Esophagus mucosa (tissue), 1 donor: ENCODE measurements around the gene AIF1. TPM values are rescaled to one million over a fixed set of nuclear protein-coding genes. Genes with fewer than 3 reads are reported as not detected.

Experiments
- ATAC-seq: fragments of 200-7000 bp; cut with Tn5 transposase; one replicate; pipeline ENCODE4 v1.9.1; 2020
- total RNA-seq: library from RNA; stranded (reverse); gene quantifications from one replicate; pipeline ENCODE4 v1.2.4, GENCODE V29; 2023
- donor health status: DM: yes; HTN: yes; CAD: no.

Gene AIF1
- total RNA-seq, 1 donor from 2014 or later = 3.3 TPM

- no peak for ATAC-seq
Measured at GRCh38 chr6:31642798-31643570, 27.9 kb downstream of the AIF1 start.

GRCh38 chr6:31643818-31644454 is 28.9 kb downstream of the AIF1 start:
- no peak for ATAC-seq

GRCh38 chr6:31645325-31645724 is 30.3 kb downstream of the AIF1 start:
- ATAC-seq = no peak

GRCh38 chr6:31651602-31652191 is 36.7 kb downstream of the AIF1 start:
- peak; percentile 74 for ATAC-seq

- ATAC-seq = peak; percentile 66
Measured at GRCh38 chr6:31652925-31653724, 38.1 kb downstream of the AIF1 start.

GRCh38 chr6:31654574-31655348 is 39.7 kb downstream of the AIF1 start:
- no peak for ATAC-seq

- ATAC-seq = no peak
Measured at GRCh38 chr6:31655349-31656237, 40.6 kb downstream of the AIF1 start, which contains the start of gene APOM. TSS of gene APOM (plus strand) at chr6:31655894. CDS start at chr6:31655967, 73 bp downstream.

- ATAC-seq = no peak
Measured at GRCh38 chr6:31657406-31658157, 42.5 kb downstream of the AIF1 start.

- ATAC-seq = no peak
Measured at GRCh38 chr6:31658158-31658688, 43.2 kb downstream of the AIF1 start.

- ATAC-seq = no peak
Measured at GRCh38 chr6:31658983-31659648, 44.1 kb downstream of the AIF1 start.

- ATAC-seq = peak; percentile 63
Measured at GRCh38 chr6:31659649-31660380, 44.8 kb downstream of the AIF1 start.

- peak; percentile 68 for ATAC-seq
Measured at GRCh38 chr6:31660381-31661261, 45.6 kb downstream of the AIF1 start, which contains the start of gene C6orf47. TSS of gene C6orf47 (minus strand) at chr6:31660778. CDS start at chr6:31659947, 831 bp downstream.

GRCh38 chr6:31661262-31662123 is 46.5 kb downstream of the AIF1 start:
- ATAC-seq = no peak

- ATAC-seq = no peak
Measured at GRCh38 chr6:31662124-31662723, 47.2 kb downstream of the AIF1 start.

- ATAC-seq = no peak
Measured at GRCh38 chr6:31663126-31663960, 48.3 kb downstream of the AIF1 start.
